Medulla oblongata (tissue), 1 donor: ENCODE results near the gene HARS1.
"Not testable (repeated sequence)": the region's sequence is repeated elsewhere in the genome, so short reads cannot be mapped to it uniquely, and the experiment has no call there.

ENCODE experiments used
- DNase-seq: peaks from one replicate; pipeline ENCODE4 v3.0.0-alpha.2; 2015; ENCODE audit errors: extremely low spot score

The HARS1 gene

DNA sequence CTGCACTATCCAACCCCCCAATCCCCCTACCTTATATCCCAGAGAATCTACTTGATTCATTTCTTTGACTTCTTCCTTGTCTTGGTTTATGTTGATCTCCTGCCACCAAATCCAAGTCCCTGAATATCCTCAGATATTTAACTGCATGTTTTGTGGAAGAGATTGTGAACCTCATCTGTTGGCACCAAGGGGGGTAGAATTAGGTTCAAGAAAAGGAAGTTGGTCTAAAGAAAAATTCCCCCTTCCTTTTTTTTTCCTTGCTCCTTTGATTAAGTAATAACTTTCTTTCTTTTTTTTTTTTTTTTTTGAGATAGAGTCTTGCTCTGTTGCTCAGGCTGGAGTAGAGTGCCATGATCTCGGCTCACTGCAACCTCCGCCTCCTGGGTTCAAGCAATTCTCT, 57.7 kb downstream of the HARS1 start:
- no peak for DNase-seq

DNA sequence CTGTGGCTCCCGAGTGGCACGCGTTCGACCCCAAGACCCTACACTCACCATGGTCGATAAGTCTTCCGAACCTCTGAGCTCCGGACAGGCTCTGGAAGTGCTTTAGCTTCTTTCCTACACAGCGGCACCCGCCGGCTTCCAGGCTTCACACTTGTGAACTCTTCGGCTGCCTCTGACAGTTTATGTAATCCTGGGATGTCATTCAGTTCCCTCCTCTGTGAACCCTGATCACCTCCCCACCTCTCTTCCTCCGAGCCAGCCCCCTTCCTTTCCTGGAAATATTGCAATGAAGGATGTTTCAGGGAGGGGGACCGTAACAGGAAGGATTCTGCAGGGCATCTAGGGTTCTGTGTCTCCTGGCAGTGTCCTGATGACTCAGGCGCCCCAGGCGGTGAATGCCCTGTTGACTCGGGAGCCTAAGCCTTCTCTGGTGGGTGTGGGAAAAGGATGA, 58.1 kb downstream of the HARS1 start, which contains the start of gene CD14:
Gene CD14 (minus strand): TSS at position 155 of the 451 bp plus-strand sequence. CDS start 104 bp downstream, at position 51.
- peak; percentile 60 for DNase-seq

DNA sequence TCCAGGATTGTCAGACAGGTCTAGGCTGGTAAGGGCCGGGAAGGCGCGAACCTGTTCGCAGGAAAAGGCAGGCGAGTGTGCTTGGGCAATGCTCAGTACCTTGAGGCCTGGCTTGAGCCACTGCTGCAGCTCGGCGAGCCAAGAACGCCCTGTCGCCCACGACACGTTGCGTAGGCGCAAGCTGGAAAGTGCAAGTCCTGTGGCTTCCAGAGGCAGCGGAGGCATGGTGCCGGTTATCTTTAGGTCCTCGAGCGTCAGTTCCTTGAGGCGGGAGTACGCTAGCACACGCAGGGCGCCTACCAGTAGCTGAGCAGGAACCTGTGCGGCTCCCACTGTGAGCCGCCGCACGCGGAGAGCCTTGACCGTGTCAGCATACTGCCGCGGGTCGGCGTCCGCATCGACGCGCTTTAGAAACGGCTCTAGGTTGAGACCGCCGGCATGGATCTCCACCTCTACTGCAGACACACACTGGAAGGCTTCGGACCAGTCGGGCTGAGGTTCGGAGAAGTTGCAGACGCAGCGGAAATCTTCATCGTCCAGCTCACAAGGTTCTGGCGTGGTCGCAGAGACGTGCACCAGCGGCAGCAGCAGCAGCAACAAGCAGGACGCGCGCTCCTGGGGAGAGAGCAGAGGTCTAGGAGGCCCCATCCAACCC, 58.7 kb downstream of the HARS1 start:
- no peak for DNase-seq

DNA sequence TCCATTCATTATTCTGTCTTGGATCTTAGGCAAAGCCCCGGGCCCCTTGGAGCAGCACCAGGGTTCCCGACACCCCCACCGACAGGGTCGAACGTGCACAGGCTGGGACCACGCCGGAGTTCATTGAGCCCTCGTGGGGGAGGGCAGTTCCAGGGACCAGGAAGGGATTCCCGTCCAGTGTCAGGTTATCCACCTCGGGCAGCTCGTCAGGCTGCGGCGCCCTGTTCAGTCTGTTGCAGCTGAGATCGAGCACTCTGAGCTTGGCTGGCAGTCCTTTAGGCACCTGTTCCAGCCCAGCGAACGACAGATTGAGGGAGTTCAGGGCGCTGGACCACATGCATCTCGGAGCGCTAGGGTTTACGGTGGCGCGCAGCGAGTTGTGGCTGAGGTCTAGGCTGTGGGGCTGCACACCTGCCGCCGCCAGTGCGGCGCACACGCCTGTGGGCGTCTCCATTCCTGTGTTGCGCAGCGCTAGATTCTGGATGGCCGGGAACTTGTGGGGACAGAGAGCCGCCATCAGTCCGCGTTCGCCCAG, 59.3 kb downstream of the HARS1 start:
- no peak for DNase-seq

DNA sequence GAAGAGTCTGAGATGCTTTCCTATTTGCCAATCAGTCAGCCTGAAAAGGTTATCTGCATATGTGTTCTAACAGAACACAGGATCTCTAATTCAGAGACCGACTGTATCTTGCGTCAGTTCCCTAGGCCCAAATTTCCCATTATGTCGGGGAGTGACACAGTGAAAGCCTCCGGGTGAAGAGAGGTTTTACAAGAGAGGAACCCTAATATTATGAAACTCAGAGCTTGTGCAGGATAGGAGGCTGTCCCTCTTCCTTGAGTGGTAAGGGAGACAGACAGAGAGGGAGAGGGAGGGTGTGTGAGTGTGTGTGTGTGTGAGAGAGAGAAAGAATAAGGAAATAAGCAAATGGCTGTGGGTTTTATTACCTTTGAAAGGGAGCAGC, 60.1 kb downstream of the HARS1 start:
- DNase-seq, result peak; percentile 54

DNA sequence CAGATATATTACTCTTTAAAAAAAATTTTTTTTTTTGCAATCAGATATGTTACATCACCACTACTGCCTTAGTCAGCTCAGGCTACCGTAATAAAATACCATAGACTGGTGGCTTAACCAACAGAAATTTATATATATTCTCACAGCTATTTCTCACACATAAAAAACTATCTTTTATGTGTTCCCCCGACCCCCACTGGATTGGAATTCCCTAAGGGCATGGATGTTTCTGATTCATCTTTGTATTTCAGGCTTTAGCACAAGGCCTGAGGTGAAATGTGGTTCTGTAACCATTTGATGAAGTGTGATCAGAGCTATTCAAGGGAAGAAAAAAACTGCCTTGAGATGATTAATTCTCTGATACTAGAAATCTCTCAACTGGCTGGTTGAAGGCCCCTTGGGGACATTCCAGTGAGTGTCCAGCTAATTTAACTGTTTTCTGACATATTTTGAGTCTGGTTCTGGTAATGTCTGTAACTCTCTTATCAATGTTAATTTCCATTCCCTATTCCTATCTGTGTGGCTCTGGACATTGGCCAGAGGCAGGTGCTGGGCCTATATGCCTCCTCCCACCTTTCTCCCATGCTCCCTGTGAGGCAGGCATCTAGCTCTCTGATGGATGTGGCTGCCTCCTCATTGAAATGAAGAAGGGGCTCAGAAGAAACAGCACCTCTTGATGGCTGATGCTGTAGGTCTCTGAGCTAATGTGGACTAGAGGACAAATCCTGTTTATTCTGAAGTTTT, 60.7 kb downstream of the HARS1 start:
- no peak for DNase-seq

DNA sequence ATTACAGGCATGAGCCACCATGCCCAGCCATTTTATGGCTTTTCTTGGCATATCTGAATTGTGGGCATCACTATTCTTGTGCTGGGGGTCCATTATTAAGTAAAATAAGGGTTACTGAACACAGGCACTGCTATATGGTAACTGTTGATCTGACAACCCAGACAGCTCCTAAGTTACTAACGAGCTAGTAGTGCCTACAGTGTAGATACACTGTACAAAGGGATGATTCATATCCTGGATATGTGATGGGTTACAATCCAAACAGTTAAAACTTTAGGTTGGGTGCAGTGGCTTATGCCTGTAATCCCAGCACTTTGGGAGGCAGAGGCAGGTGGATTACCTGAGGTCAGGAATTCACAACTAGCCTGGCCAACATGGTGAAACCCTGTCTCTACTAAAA, 62.5 kb downstream of the HARS1 start:
- no peak for DNase-seq

DNA sequence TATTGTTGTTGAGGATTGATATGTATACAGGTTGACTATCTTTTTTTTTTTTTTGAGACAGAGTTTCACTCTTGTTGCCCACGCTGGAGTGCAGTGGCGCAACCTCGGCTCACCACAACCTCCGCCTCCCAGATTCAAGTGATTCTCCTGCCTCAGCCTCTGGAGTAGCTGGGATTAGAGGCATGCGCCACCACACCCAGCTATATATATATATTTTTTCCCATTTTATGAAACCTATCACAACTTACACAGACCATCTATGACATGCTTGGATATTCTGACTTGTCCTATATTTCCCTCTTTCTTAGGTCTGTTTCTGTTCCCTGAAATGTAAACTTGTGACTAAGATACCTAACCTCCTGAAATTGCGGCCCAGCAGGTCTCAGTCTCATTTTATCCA, 63.2 kb downstream of the HARS1 start:
- no peak for DNase-seq

DNA sequence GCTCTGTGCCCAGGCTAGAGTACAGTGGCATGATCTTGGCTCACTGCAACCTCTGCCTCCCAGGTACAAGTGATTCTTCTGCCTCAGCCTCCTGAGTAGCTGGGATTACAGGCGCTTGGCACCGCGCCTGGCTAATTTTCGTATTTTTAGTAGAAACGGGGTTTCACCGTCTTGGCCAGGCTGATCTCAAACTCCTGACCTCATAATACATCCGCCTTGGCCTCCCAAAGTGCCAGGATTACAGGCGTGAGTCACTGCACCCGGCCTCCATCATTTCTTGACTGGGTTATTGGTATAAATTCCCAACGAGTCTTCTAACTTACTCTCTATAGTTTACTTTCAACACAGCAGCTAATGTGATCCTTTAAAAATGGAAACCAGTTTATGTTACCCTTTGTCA, 66.3 kb downstream of the HARS1 start:
- DNase-seq, result not testable (repeated sequence)
